SK-N-SH (cell line): ENCODE results near the gene CXCL16. TPM values are rescaled to one million over a fixed set of nuclear protein-coding genes. Genes with fewer than 3 reads are reported as not detected.

ENCODE experiments used
- CTCF ChIA-PET: fragments of 300-600, 350-600 bp; formaldehyde crosslinking; extraction: SDS; loops from one replicate; lab custom pipeline; 2021; lab: Yijun Ruan, JAX
- POLR2A ChIA-PET: fragments of 350-600 bp; sonication (Branson Sonifier 250); formaldehyde crosslinking; extraction: SDS; loops from one replicate; lab custom pipeline; 2020; ENCODE audit warnings: antibody characterized with exemption, inconsistent platforms; lab: Yijun Ruan, JAX
- DNase-seq: peaks from one replicate; pipeline ENCODE4 v3.0.0; 2012
- H2AFZ ChIP-seq: fragments of 200-600 bp; sonication (generic); 2 replicates; pipeline ENCODE4 v1.8.1; 2016; ENCODE audit warnings: antibody characterized with exemption, mild to moderate bottlenecking, low read depth
- H3F3A ChIP-seq: fragments of 200-600 bp; sonication (generic); replicated peaks from 2 replicates; pipeline ENCODE3; 2016; ENCODE audit warnings: antibody characterized with exemption, mild to moderate bottlenecking; ENCODE audit not compliant: insufficient read depth
- H3K27ac ChIP-seq, 2 experiments: fragments of 200-500 bp in 1 of 2; fragments of 200-600 bp in 1 of 2; sonication (Bioruptor generic) in 1 of 2; sonication (generic), shearing (Covaris generic) in 1 of 2; 2 replicates each; pipeline versions ENCODE4 v1.5.1 to v1.6.1; 2014 to 2016; ENCODE audit warnings: low read depth in 2 of 2, inconsistent platforms in 1 of 2, low read length in 1 of 2, mild to moderate bottlenecking in 1 of 2, mixed read lengths in 1 of 2
- H3K27me3 ChIP-seq: fragments of 200-600 bp; sonication (generic), shearing (Covaris generic); 2 replicates; pipeline ENCODE4 v1.6.1; 2016; ENCODE audit warnings: mixed run types; ENCODE audit not compliant: insufficient read depth
- H3K36me3 ChIP-seq, 2 experiments: fragments of 200-500 bp in 1 of 2; fragments of 200-600 bp in 1 of 2; sonication (Bioruptor generic) in 1 of 2; sonication (generic) in 1 of 2; replicated peaks in 1 of 2; 2 replicates each; pipeline versions ENCODE3 to v1.5.1; 2014 to 2016; ENCODE audit warnings: low read length in 1 of 2, mild to moderate bottlenecking in 1 of 2; ENCODE audit not compliant: insufficient read depth in 2 of 2, control insufficient read depth in 1 of 2
- H3K4me1 ChIP-seq, 2 experiments: fragments of 200-500 bp in 1 of 2; fragments of 200-600 bp in 1 of 2; sonication (Bioruptor generic) in 1 of 2; sonication (generic), shearing (Covaris generic) in 1 of 2; 2 replicates each; pipeline versions ENCODE4 v1.5.1 to v1.6.1; 2014 to 2016; ENCODE audit warnings: low read depth in 1 of 2, low read length in 1 of 2, mixed run types in 1 of 2; ENCODE audit not compliant: insufficient read depth in 2 of 2, control insufficient read depth in 1 of 2
- H3K4me2 ChIP-seq: fragments of 200-600 bp; sonication (generic), shearing (Covaris generic); 2 replicates; pipeline ENCODE4 v1.6.1; 2017; ENCODE audit warnings: mixed run types
- H3K4me3 ChIP-seq, 2 experiments: fragments of 200-500 bp in 1 of 2; fragments of 200-600 bp in 1 of 2; sonication (Bioruptor generic) in 1 of 2; sonication (generic), shearing (Covaris generic) in 1 of 2; 2 replicates each; pipeline versions ENCODE4 v1.5.1 to v1.8.1; 2014 to 2016; ENCODE audit warnings: low read depth in 2 of 2, inconsistent platforms in 1 of 2, low read length in 1 of 2, mild to moderate bottlenecking in 1 of 2, mixed read lengths in 1 of 2, moderate library complexity in 1 of 2
- H3K79me2 ChIP-seq: fragments of 200-600 bp; sonication (generic); 2 replicates; pipeline ENCODE4 v1.8.1; 2017; ENCODE audit warnings: mild to moderate bottlenecking; ENCODE audit not compliant: insufficient read depth
- H3K9ac ChIP-seq: fragments of 200-600 bp; sonication (generic); 2 replicates; pipeline ENCODE4 v1.6.1; 2017; ENCODE audit warnings: mixed run types
- H3K9me2 ChIP-seq: fragments of 200-600 bp; sonication (generic); 2 replicates; pipeline ENCODE4 v1.6.1; 2017; ENCODE audit warnings: mixed run types
- H3K9me3 ChIP-seq: fragments of 200-600 bp; sonication (generic); 2 replicates; pipeline ENCODE4 v1.6.1; 2017; ENCODE audit warnings: mixed run types, mild to moderate bottlenecking, moderate library complexity
- H4K20me1 ChIP-seq: fragments of 200-600 bp; sonication (generic); 2 replicates; pipeline ENCODE4 v1.6.1; 2017; ENCODE audit warnings: mild to moderate bottlenecking, mixed run types; ENCODE audit not compliant: insufficient read depth
- CHD2 ChIP-seq: fragments of 150-350 bp; IDR thresholded peaks from 2 replicates; pipeline ENCODE4 v1.6.1; 2018; ENCODE audit warnings: low read length; ENCODE audit not compliant: partially characterized antibody
- ELF1 ChIP-seq: IDR thresholded peaks from 2 replicates; pipeline ENCODE4 v1.4.0; 2012
- EP300 ChIP-seq, 2 experiments: IDR thresholded peaks; 2 replicates each; pipeline versions ENCODE4 v1.4.0 to v1.6.1; 2012; ENCODE audit warnings: borderline replicate concordance in 1 of 2, low read depth in 1 of 2, low read length in 1 of 2
- EZH2phosphoT487 ChIP-seq: fragments of 200-600 bp; sonication (generic); IDR thresholded peaks from 2 replicates; pipeline ENCODE4 v1.6.1; 2017; ENCODE audit warnings: low read depth, mixed run types, mild to moderate bottlenecking, antibody characterized with exemption, moderate library complexity, borderline replicate concordance
- FOXJ3 ChIP-seq: sonication (generic); formaldehyde crosslinking; IDR thresholded peaks from 2 replicates; pipeline ENCODE4 v1.5.1; 2020; ENCODE audit warnings: mild to moderate bottlenecking, missing genetic modification reagents
- FOXM1 ChIP-seq: IDR thresholded peaks from 2 replicates; pipeline ENCODE4 v1.4.0; 2012; ENCODE audit warnings: low read depth, mild to moderate bottlenecking
- GABPA ChIP-seq: IDR thresholded peaks from 2 replicates; pipeline ENCODE4 v1.4.0; 2012; ENCODE audit warnings: low read depth, mild to moderate bottlenecking
- GATA2 ChIP-seq: sonication (generic); formaldehyde crosslinking; IDR thresholded peaks from 2 replicates; pipeline ENCODE4 v1.5.0; 2020; ENCODE audit warnings: mild to moderate bottlenecking, missing genetic modification reagents
- MEF2A ChIP-seq: IDR thresholded peaks from 2 replicates; pipeline ENCODE4 v1.4.0; 2012; ENCODE audit warnings: low read depth, borderline replicate concordance
- MXI1 ChIP-seq: IDR thresholded peaks from 2 replicates; pipeline ENCODE4 v1.6.1; 2012; ENCODE audit warnings: mild to moderate bottlenecking, low read depth, low read length, improper control_type of control experiment
- RFX5 ChIP-seq: IDR thresholded peaks from 2 replicates; pipeline ENCODE4 v1.6.1; 2012; ENCODE audit warnings: mild to moderate bottlenecking, improper control_type of control experiment, low read length
- RXRA ChIP-seq: IDR thresholded peaks from 2 replicates; pipeline ENCODE4 v1.4.0; 2012; ENCODE audit warnings: low read depth, mild to moderate bottlenecking, borderline replicate concordance
- SIN3A ChIP-seq: IDR thresholded peaks from 2 replicates; pipeline ENCODE4 v1.6.1; 2012; ENCODE audit warnings: low read depth, mild to moderate bottlenecking, low read length, moderate library complexity, borderline replicate concordance
- SMC3 ChIP-seq: IDR thresholded peaks from 2 replicates; pipeline ENCODE4 v1.6.1; 2012; ENCODE audit warnings: low read depth, low read length, improper control_type of control experiment
- TCF12 ChIP-seq: IDR thresholded peaks from 2 replicates; pipeline ENCODE4 v1.4.0; 2012
- WGBS: methylation state at CpG from one replicate; pipeline ENCODE4 v1.1.6; 2017; ENCODE audit warnings: low lambda C conversion rate; 5-methylcytosine and 5-hydroxymethylcytosine counted together
- polyA plus RNA-seq, 3 experiments: library from polyadenylated mRNA; depleted of rRNA; stranded (reverse); fragments of >200 nt; gene quantifications; 2 replicates each; pipeline ENCODE4 v1.2.3, GENCODE V29; 2012
- TF ChIP-seq, protein P1 (sequence below): fragments of 150-350 bp; IDR thresholded peaks from 2 replicates; pipeline ENCODE4 v1.6.1; 2016; ENCODE audit warnings: mild to moderate bottlenecking, low read depth, low read length
- TF ChIP-seq, protein P2 (sequence below): IDR thresholded peaks from 2 replicates; pipeline ENCODE4 v1.4.0; 2012; ENCODE audit warnings: low read depth
- TF ChIP-seq, protein P3 (sequence below): IDR thresholded peaks from 2 replicates; pipeline ENCODE4 v1.4.0; 2012; ENCODE audit warnings: low read depth, borderline replicate concordance
- TF ChIP-seq, protein P4 (sequence below): fragments of 150-350 bp; IDR thresholded peaks from 2 replicates; pipeline ENCODE4 v1.6.1; 2017; ENCODE audit warnings: antibody characterized with exemption, low read length, low read depth, borderline replicate concordance

Gene CXCL16
- polyA plus RNA-seq, 1 of the 3 experiments (the other 2 are of a cell fraction) = 4.3 TPM

DNA sequence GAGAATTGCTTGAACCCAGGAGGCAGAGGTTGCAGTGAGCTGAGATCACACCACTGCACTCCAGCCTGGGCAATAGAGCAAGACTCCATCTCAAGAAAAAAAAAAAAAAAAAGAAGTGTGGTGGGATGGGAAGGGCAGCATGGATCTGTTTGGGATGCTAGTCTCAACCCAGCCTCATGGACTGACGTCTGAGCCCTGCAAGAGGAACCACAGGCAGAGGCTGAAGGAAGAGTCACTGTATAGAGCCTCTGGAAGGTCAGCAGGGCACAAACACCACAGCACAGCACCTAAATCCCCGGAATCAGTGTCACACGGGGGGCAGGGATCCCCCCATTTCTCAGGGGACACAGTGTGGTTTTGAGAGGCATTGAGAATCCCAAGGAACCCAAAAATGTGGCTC is 10.9 kb upstream of the CXCL16 start:
- no peak overlapping the region for H3K9ac ChIP-seq
- no peaks in the 10 kb centered on the region for H3K9me3 ChIP-seq
- H4K20me1 ChIP-seq = no peaks in the 10 kb centered on the region
- H2AFZ ChIP-seq = no peak overlapping the region
- no peaks in the 10 kb centered on the region for H3K9me2 ChIP-seq
- H3K4me1 ChIP-seq = no peaks in the 10 kb centered on the region; a peak in 1 of 4 replicates
- H3K79me2 ChIP-seq = no peaks in the 10 kb centered on the region
- H3K4me3 ChIP-seq = no peak overlapping the region
- no peak overlapping the region for H3K27ac ChIP-seq
- 6% methylated on average over 3 of the region's 3 CpGs for WGBS
- TF ChIP-seq, protein P1, sequence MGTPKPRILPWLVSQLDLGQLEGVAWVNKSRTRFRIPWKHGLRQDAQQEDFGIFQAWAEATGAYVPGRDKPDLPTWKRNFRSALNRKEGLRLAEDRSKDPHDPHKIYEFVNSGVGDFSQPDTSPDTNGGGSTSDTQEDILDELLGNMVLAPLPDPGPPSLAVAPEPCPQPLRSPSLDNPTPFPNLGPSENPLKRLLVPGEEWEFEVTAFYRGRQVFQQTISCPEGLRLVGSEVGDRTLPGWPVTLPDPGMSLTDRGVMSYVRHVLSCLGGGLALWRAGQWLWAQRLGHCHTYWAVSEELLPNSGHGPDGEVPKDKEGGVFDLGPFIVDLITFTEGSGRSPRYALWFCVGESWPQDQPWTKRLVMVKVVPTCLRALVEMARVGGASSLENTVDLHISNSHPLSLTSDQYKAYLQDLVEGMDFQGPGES = no peak
- TF ChIP-seq EP300 (IDR thresholded peaks at IDR 0.05; ENCODE audit: borderline replicate concordance in 1 of 2, low read depth in 1 of 2, low read length in 1 of 2) (no peak), SMC3 (no peak), FOXJ3 (CRISPR knock-in tag) (no peak), FOXM1 (no peak), RFX5 (no peak), GATA2 (no peak), CHD2 (no peak), SIN3A (no peak), TCF12 (no peak), EZH2phosphoT487 (no peak), ELF1 (no peak), MXI1 (no peak), MEF2A (no peak), RXRA (no peak), GABPA (no peak)
- TF ChIP-seq, protein P2, sequence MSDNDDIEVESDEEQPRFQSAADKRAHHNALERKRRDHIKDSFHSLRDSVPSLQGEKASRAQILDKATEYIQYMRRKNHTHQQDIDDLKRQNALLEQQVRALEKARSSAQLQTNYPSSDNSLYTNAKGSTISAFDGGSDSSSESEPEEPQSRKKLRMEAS = no peak
- TF ChIP-seq, protein P3, sequence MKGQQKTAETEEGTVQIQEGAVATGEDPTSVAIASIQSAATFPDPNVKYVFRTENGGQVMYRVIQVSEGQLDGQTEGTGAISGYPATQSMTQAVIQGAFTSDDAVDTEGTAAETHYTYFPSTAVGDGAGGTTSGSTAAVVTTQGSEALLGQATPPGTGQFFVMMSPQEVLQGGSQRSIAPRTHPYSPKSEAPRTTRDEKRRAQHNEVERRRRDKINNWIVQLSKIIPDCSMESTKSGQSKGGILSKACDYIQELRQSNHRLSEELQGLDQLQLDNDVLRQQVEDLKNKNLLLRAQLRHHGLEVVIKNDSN = no peak
- TF ChIP-seq, protein P4, sequence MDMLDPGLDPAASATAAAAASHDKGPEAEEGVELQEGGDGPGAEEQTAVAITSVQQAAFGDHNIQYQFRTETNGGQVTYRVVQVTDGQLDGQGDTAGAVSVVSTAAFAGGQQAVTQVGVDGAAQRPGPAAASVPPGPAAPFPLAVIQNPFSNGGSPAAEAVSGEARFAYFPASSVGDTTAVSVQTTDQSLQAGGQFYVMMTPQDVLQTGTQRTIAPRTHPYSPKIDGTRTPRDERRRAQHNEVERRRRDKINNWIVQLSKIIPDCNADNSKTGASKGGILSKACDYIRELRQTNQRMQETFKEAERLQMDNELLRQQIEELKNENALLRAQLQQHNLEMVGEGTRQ = no peak
- POLR2A ChIA-PET = no interaction called here
- DNase-seq = no peak
- H3F3A ChIP-seq = peaks cover 5% of the 10 kb centered on the region
- no peak overlapping the region for H3K4me2 ChIP-seq
- CTCF ChIA-PET = no interaction called here
- no peaks in the 10 kb centered on the region for H3K36me3 ChIP-seq
- peaks cover 84% of the 10 kb centered on the region for H3K27me3 ChIP-seq
